Measurements from ENCODE around the gene HDHD3.

HDHD3 gene

DNA sequence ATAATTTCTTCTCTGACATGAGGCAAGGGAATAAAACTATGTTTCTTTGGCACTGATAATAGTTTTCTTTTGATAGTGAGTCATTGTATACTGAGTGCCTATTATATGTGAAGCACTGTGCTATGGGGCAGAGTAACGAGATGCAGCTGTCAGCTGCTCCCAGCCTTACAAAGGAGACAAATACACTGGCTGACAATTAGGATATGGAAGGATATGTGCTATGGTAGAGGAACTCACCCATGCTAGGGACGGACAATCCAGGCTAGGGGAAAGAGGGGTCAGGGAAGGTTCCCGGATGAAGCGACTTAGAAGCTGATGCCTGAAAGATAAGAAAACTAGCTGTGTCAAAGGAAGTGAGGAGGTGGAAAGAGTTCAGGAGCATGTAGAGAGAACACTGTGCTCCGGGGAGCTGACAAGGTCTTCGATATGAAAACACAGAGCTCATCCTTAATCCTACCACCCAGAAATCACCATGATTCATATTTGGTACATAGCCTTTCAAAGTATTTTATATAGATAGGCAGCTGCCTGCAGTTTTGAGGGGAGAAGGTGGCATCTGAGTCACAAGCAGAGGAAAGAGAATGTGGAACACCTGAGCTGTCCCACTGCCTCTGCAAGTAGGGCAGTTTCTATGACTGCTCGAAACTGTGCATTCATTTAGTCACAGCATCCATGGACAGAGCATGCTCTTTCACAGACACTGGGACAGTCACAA, 15.3 kb downstream of the HDHD3 start:
- DNase-seq, result no peak

DNA sequence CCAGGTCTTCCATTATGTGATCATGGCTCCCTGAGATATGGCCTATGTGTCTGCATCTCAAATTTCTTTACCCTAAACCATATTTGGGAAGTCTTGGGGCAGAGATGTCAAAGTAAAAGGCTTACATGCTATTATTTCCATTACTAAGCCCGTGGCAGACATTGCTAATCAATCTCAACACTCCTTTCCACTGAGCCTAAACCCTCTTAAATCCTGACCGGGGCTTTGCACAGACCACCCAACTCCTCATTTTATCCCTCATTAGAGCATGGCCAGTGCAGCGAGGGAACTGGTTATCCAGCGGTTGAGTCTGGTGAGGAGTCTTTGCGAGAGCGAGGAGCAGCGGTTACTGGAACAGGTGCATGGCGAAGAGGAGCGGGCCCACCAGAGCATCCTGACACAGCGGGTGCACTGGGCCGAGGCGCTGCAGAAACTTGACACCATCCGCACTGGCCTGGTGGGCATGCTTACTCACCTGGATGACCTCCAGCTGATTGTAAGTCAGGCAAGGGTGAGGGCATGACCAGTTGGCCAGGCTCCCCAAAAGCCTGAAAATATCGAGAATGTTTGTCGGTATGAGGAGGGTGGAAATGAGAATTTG, 16.4 kb downstream of the HDHD3 start:
- no peak for DNase-seq

DNA sequence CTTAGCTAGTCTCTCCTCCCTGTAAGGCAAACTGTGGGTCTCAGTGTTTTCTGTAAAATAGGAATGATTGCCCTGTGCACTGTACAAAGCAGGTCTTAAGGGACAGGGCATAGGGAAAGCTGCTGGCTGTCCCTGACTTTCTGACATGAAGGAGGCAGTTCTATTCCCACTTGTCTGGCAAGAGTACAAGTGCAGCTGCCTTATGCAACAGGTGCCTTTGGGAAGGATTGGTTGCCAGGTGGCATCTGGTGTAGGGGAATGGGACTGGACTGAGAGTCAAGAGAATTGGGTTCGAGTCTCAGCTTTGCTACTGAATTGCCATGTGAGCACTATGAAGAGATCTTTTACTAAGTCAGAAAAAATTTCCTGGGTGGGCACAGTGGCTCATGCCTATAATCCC, 17.4 kb downstream of the HDHD3 start:
- DNase-seq, result no peak

DNA sequence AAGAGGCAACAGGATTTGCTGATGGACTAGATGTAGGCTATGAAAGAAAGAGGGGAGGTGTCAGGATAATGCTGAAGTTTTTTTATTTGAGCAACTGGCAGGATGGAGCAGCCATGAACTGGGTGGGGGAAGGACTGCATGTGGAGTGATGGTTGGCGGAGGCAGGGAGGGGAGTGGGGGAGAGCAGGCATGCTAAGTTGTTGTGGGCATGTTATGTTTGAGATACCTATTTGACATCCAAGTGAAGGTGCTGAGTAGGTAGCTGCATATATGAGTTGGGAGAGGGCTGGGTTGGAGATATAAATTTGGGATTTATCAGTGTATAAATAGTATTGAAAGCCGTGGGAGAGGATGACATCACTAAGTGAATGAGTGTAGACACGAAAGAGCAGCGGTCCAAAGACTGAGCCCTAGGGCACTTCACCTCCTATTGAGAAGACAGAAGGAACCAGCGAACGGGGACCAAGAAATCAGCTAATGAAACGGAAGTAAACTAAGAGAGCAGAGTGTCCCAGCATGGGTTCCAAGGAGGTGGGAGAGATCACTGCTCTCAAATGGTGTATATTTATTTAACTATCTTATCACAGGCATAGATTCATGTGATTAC, 20.0 kb downstream of the HDHD3 start:
- no peak for DNase-seq

DNA sequence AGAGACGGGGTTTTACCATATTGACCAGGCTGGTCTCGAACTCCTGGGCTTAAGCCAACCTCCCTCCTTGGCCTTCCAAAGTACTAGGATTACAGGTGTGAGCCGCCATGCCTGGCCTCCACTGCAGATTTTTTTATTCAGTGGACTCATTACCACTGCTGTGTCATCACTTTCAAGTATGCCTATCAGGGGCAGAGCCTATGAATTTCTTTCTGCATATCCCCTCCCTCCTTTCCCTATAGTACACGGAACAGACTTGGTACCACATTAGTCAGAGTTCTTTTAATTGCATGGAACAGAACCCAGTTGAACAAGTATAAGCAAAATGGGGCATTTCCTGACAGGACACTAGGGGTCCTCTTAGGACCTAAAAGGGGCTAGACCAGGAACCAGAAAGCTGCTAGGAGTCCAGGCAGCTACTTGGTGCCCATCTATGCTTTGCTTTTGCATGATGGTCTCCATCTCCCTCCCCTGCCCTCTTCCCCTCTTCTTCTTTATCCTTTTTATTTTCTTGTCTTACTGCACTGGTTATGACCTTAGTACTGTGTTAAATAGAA, 21.7 kb downstream of the HDHD3 start:
- DNase-seq, result no peak

DNA sequence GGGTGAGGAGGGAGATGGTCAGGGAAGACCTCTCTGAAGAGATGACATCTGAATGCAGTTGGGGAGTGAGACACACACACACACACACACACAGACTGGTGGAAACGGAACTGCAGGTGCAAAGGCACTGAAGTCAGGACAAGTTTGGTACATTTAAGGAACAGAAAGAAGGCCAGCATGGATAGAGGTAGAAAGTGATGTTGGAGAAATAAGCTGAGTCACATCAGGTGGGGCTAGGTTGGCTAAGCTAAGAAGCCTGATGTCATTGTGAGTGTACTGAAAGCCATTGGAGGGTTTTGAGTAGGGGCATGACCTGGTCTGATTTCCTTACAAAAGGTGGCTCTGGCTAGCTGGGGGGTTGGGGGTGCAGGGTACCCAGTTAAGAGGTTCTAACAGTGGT, 24.4 kb downstream of the HDHD3 start:
- DNase-seq, result no peak

DNA sequence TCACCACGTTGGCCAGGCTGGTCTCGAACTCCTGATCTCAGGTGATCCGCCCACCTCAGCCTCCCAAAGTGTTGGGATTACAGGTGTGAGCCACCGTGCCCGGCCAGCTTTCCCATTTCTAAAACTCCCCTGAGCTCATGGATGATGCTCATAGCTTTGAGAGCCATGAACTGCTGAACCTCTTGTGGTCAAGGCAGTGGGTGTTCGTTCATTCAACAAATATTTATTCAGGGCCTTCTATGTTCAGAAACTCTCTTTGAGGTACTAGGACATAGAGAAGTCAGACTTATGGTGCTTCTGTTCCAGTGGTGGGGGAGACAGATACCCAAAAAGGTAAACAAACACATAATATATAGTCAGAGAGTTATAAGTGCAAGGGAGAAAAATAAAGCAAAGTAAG, 24.8 kb downstream of the HDHD3 start:
- DNase-seq, result no peak

DNA sequence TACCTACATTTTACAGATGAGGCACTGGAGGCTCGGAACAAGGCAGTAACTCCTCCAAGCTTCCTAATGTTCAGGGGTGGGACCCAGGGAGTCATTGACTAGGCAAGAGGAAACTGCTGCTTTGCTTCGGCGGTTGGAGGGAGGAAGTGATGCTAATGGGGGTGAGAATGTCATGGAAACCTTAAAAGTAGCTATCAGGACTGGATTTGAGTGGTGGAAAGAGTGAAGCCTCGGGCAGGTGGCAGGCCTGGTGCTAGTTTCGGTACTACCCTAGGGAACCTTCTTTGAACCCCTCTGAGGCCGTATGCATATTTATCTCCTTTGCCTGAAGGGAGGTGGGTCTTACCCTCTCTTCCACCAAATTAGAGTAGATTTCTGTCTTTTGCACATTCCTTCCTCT, 25.8 kb downstream of the HDHD3 start:
- DNase-seq, result no peak

DNA sequence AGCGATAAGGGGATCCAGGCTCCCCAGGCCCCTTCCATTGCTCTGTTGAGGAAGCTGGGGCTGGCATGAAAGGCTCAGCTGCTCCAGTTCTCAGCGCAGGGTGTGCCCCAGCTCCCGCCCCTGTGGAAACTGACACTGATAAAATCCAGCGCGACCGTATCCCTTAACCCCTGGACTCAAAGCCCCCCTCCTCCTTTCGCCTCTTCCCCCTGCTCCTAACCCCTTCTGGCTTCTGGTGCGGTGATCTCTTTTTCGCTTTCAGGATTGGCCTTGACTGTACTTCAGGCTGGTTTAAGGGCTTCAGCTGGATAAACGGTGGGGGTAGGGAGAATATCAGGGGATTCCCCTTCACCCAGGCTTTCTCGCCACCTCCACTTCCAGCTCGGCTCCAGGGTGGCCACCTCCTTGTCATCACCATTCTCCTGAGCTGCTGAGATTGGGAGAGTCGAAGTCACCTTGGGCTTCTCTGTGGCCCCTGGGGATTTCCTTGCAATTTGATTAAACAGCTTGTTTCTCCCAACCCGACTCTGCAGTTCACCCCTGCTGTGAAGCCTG, 26.6 kb downstream of the HDHD3 start:
- peak; percentile 30 for DNase-seq

DNA sequence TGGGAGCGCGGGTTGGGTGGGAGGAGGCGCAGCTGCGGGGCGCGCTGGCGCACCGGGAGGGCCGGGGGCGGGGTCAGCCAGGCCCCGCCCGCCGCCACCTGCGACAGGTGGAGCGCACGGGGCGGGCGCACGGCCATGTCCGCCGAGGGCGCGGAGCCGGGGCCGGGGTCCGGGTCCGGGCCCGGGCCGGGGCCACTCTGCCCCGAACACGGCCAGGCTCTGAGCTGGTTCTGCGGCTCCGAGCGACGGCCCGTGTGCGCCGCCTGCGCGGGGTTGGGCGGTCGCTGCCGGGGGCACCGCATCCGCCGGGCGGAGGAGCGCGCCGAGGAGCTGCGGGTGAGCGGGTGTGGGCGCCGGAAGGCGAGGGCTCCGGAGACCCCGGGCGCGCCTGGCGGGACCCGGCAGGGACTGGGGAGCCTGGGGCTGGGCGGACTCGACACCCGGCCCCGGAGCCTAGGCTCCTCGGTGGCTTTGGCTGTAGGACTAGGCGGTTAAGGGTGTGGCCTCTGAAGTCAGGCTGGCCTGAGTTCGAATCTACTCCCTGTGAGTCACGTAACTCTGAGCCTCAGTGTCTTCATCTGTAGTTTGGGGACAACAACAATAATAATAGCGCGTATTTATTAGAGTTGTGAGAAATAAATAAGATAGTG, 27.2 kb downstream of the HDHD3 start, which contains the start of gene BSPRY:
Gene BSPRY (plus strand): TSS at position 97 of the 650 bp plus-strand sequence. CDS start 39 bp downstream, at position 136.
- DNase-seq, result peak; percentile 38

DNA sequence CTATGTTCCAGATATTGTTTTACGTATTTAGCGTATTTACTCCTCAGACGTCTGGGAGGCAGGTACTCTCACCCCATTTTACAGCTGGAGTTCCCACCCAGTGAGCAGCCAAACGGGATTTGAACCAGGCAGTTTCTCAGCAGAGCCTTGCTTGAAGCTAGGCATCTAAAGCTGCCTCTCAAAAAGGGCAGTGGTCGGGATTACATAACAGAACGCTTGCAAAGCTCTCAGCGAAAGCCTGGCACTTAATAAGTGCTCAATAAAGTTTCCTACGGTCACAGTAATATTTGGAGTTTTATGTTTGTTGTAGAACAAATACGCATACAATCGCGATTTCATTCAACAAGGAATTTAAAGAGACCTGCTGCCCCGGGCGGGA, 27.7 kb downstream of the HDHD3 start:
- DNase-seq, result peak; percentile 23

DNA sequence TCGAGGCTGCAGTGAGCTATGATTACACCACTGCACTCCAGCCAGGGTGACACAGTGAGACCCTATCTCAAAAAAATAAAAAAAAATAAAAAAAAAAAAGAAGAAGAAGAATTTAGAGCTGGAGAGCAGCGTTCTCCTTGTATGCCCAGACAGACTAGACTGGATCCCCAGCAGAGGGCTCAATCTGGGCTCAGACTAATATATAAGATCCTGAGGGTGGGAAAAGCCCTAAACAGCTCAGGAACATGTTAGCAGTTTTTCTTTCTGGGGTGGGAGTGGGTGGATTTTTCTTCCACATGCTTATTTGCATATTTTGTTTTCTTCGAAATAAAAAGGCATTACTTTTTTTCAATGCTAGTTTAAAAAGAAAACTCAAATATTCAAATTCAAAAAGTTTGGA, 28.3 kb downstream of the HDHD3 start:
- no peak for DNase-seq

DNA sequence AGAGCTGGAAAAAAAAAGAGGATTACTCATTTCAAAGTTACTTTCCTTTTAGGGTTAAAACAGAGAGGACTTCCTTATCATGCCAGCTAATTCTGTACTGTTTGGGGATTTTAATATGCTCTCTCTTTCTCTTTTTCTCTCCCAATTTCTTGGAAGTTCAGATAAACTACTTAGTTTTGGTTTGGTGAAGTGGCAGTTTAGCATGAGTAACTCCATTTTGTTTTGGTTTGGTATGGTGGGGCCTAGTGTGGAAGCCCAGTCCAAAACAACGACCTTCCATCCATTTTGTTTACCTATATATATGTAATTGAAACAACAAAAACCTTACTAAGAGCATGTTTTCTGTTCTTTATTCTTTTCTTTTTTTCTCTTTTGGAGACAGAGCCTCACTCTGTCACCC, 31.1 kb downstream of the HDHD3 start:
- DNase-seq, result no peak

DNA sequence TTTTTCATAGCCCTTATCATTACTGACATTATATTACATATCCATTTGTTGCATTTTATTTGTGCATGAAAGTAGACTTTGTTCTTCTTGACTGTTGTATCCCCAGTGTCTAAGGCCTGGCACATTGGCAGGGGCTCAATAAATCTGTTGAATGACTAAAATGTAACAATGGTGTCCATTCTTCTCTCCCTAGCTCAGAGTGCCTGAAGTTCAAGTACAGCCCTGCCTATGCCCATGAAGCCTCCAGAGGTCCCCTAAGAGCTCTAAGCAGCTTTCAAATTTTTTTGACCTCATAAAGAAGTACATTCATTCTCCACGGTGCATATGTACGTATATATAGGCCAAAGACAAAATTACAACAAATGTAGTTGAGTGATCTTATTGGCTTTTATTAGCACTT, 31.6 kb downstream of the HDHD3 start:
- no peak for DNase-seq

DNA sequence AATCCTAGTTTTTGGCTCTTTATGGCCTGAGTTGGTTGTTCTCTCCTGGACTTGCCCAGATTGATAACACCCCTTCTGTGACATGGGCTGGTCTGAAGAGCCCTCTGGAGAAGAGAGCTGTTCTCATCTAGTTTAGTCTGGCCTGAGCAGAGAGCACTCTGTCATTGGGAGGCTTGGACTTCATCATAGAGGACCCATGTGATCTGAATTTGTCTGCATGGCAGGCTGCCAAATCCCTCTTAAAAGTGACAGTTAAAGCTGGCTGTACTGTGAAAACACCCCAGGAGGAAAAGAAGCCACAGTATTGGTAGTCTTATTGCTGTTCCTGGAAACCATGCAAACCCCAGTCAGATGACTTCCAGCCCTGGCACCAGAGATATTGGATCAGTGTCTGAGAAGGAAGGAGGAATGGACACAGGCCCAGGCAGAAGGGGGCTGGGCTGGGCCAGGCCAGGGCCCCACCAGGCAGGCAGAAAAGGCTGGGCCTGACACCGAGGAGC, 33.0 kb downstream of the HDHD3 start:
- DNase-seq, result no peak

DNA sequence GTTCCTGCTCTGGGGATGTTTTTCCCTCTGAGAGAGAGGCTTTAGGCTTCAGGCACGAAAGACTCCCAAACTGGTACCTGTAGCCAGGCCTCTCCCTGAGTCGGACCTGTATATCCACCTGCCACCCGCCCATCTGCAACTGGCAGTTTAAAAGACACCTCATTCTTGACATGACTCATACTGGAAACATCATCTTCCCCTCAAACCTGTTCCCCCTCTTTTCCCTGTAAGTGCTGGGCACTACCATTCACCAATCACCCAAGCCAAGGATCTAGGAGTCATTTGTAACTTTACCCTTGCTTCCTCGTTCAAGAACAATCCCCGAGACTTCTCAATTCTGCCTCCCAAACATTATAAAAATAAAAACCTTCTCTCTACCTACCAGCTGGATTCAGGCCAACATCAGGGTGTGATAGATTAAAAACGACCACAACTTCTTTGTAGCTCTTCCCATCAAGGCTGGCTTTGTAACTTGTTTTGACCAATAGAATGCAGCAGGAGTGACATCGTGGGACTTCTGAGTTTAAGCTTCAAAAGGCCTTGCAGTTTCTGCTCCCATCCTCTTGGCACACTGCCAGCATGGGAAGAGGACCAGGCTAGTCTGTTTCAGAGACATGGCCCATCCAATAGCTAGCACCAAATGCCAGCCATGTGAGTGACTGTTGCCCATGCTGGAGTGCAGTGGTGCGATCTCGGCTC, 34.9 kb downstream of the HDHD3 start:
- no peak for DNase-seq

DNA sequence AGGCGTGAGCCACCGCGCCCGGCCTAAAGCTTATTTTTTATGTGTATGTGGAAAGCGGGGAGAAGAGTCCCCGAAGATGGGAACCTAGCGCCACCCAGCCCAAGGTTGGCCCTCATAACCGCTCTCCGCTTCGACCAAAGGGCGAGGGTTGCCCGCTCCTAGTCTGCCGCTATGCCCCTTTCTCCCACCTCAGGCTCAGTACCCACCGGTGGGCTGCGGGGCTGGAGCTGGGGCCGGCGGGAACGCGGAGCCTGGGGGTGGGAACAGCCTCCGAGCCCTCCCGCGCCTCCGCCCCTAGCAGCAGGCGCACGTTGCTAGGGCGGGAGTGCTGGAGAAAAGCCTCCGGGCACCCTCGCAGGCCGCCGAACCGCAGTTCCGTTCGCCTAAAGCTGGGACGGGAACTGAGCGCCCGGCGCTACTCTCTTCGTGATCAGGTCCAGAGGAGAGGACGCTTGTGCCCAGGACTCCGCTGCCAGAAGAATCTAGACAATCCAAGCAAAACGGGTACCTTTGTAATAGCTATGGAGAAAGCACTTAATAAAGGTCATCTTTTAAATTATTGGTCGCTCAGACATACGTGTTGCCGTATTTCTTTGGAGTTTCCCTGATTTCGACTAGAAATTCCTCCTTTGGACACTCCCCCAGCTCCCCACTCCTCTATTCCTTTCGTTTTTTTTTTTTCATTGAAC, 36.6 kb downstream of the HDHD3 start, which contains the start of gene WDR31:
Gene WDR31 (minus strand): TSS at position 265 of the 689 bp plus-strand sequence. CDS start 8,253 bp downstream, outside the sequence.
- DNase-seq, result peak; percentile 95

DNA sequence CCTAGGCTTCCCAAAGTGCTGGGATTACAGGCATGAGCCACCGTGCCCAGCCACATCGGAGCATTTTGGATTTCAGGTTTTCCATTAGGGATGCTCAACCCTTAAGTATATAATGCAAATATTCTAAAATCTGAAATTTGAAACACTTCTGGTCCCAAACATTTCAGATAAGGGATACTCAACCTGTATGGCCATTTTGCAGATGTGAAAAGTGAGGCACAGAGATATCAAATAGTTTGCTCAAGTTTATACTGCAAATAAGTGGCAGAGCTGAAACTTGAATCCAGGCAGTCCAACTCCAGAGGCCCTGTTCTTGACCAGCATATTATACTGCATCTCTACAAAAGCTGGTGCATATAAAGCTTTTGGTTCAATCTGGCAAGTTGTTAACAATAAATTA, 39.1 kb downstream of the HDHD3 start:
- no peak for DNase-seq

DNA sequence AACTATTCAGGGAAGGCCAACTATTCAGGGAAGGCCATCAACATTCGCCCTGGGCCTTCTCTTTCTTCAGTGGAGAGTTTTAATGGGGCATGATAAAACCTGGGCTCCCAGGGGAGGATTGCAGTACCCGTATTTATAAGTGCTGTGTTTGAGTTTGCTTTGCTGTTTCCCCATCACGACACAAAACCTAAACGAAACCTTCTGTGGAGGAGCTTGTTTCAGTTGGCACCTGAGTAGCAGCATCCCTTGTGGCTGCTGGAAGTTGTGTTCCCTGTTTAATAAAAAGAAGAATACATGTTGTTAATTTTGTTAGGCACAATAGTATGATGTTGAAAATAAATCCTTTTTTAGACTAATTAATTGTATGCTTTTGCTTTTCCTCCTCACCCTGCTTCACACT, 45.0 kb downstream of the HDHD3 start:
- no peak for DNase-seq

DNA sequence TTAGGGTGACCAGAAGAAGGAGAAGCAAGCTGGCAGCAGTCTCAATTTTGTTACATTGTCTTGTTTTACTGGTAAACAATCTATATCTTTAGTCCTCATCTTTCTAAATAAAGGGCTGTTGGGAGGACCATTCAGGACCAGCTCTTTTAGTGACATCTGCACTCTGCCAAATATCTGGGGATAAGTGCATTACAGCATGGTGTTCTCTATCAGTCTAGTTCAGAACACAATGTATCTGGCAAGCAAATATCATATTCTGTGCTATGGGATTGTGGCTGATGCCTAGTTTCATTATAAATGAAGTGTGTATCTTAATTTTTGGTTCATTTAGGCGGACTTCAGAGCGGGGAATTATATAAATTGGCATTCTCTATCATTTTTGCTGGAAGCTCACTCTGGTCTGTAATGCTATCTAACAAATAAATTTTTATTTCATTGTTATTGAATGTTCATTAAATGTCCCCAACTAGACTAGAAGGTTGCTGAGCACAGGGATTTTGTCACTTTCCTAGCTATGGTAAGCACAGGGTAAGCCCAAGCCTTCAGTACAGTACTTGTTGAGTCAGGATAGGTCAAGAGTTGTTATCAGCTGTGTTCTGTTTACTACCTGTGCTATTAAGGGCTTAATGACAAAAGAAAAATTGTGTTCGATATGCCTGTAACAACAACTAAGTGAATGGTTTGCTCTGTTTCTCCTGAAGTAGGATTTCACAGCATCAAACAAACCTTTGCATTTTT, 48.6 kb downstream of the HDHD3 start:
- DNase-seq, result no peak

DNA sequence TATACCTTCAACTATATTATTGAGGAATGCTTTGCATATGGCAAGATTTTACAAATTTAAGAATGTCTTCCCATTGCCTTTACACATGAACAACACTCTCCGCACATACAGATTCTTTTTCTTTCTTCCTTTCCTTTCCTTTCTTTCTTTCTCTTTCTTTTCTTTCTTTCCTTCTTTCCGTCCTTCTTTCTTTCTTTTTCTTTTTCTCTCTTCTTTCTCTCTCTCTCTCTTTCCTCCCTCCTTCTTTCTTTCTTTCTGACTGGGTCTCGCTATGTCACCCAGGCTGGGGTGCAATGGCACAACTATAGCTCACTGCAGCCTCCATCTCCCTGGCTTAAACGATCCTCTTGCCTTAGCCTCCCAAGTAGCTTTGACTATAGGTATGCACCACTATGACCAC, 50.6 kb downstream of the HDHD3 start:
- no peak for DNase-seq

All from retina (tissue), 1 donor.